Vagina (tissue), 2 donors: ENCODE data around the gene WBP11. TPM values are rescaled to one million over a fixed set of nuclear protein-coding genes. Genes with fewer than 3 reads are reported as not detected.
"Not testable (repeated sequence)": the region's sequence is repeated elsewhere in the genome, so short reads cannot be mapped to it uniquely, and the experiment has no call there.

ENCODE experiments used
- DNase-seq, 2 donors: peaks; one replicate each; pipeline ENCODE4 v3.0.0-alpha.2; 2017; ENCODE audit errors: extremely low spot score in 2 of 2
- H3K27ac ChIP-seq: fragments of 200-600 bp; sonication (generic); one replicate; pipeline ENCODE4 v1.5.1; 2019
- H3K27me3 ChIP-seq: fragments of 200-600 bp; sonication (generic); one replicate; pipeline ENCODE4 v1.5.1; 2019
- H3K36me3 ChIP-seq, 2 donors: fragments of 200-600 bp; sonication (generic); one replicate each; pipeline ENCODE4 v1.5.1; 2017 to 2019
- H3K4me1 ChIP-seq: fragments of 200-600 bp; sonication (generic); one replicate; pipeline ENCODE4 v1.5.1; 2019
- H3K4me3 ChIP-seq, 2 donors: fragments of 200-600 bp; sonication (generic); 1 replicate in 1 of 2; 2 replicates in 1 of 2; pipeline ENCODE4 v1.5.1; 2016 to 2019
- H3K9me3 ChIP-seq: fragments of 200-600 bp; sonication (generic); one replicate; pipeline ENCODE4 v1.5.1; 2019
- POLR2A ChIP-seq, 2 donors: fragments of 450-650 bp; IDR thresholded peaks; one replicate each; pipeline ENCODE4 v1.6.1; 2017; ENCODE audit warnings: antibody characterized with exemption in 2 of 2, mild to moderate bottlenecking in 2 of 2, moderate library complexity in 2 of 2
- POLR2AphosphoS5 ChIP-seq, 2 donors: sonication (generic); formaldehyde crosslinking; IDR thresholded peaks; one replicate each; pipeline ENCODE4 v1.9.0; 2017; ENCODE audit warnings: antibody characterized with exemption in 2 of 2, mild to moderate bottlenecking in 2 of 2, low read depth in 1 of 2; ENCODE audit not compliant: insufficient read depth in 1 of 2
- intact Hi-C: fragments of 100-400 bp; cut with DNase I; formaldehyde crosslinking; loops from one replicate; pipeline ENCODE4 v1.15.1; 2023
- total RNA-seq: library from RNA; depleted of rRNA; stranded (reverse); fragments of >200 nt; gene quantifications from one replicate; pipeline ENCODE4 v1.2.3, GENCODE V29; 2016
- TF ChIP-seq, protein P1 (sequence below), 3 experiments: fragments of 450-650 bp in 2 of 3; fragments of 200-600 bp in 1 of 3; sonication (generic) in 1 of 3; IDR thresholded peaks; one replicate each; pipeline ENCODE4 v1.5.1; 2017 to 2019; ENCODE audit warnings: antibody characterized with exemption in 3 of 3, mild to moderate bottlenecking in 2 of 3, moderate library complexity in 2 of 3

The WBP11 gene
- total RNA-seq, 1 donor from 2014 or later = 12.8 TPM

- intact Hi-C loops = no loop called here
- Histone ChIP-seq H3K27me3 (no peaks in the 10 kb centered on the region), H3K27ac (no peak overlapping the region), H3K4me3 (no peak overlapping the region), H3K36me3 (peaks cover 0 to 7% of the 10 kb centered on the region in 2 donors), H3K9me3 (no peaks in the 10 kb centered on the region), H3K4me1 (no peaks in the 10 kb centered on the region)
- DNase-seq = no peak
- TF ChIP-seq POLR2A (IDR thresholded peaks at IDR 0.05) (no peak), POLR2AphosphoS5 (IDR thresholded peaks at IDR 0.05; ENCODE audit: insufficient read depth in 1 of 2, low read depth in 1 of 2) (no peak)
- TF ChIP-seq, protein P1, sequence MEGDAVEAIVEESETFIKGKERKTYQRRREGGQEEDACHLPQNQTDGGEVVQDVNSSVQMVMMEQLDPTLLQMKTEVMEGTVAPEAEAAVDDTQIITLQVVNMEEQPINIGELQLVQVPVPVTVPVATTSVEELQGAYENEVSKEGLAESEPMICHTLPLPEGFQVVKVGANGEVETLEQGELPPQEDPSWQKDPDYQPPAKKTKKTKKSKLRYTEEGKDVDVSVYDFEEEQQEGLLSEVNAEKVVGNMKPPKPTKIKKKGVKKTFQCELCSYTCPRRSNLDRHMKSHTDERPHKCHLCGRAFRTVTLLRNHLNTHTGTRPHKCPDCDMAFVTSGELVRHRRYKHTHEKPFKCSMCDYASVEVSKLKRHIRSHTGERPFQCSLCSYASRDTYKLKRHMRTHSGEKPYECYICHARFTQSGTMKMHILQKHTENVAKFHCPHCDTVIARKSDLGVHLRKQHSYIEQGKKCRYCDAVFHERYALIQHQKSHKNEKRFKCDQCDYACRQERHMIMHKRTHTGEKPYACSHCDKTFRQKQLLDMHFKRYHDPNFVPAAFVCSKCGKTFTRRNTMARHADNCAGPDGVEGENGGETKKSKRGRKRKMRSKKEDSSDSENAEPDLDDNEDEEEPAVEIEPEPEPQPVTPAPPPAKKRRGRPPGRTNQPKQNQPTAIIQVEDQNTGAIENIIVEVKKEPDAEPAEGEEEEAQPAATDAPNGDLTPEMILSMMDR (IDR thresholded peaks at IDR 0.05) = no peak
Observed at GRCh38 chr12:14743061-14743460, 60.2 kb downstream of the WBP11 start.

GRCh38 chr12:14741942-14742341 lies 61.3 kb downstream of the WBP11 start:
- Histone ChIP-seq H3K9me3 (no peaks in the 10 kb centered on the region), H3K27me3 (no peaks in the 10 kb centered on the region), H3K4me3 (no peak overlapping the region), H3K27ac (no peak overlapping the region), H3K4me1 (no peaks in the 10 kb centered on the region), H3K36me3 (peaks cover 0 to 7% of the 10 kb centered on the region in 2 donors)
- TF ChIP-seq, protein P1 (IDR thresholded peaks at IDR 0.05) = no peak
- TF ChIP-seq POLR2A (IDR thresholded peaks at IDR 0.05) = no peak
- DNase-seq = no peak
- intact Hi-C loops = no loop called here

GRCh38 chr12:14741153-14741552 lies 62.1 kb downstream of the WBP11 start:
- H3K36me3 ChIP-seq = peaks cover 0 to 7% of the 10 kb centered on the region in 2 donors
- intact Hi-C loops = no loop called here
- H3K27me3 ChIP-seq = no peaks in the 10 kb centered on the region
- H3K9me3 ChIP-seq = no peaks in the 10 kb centered on the region
- no peak overlapping the region for H3K4me3 ChIP-seq
- TF ChIP-seq POLR2AphosphoS5 (IDR thresholded peaks at IDR 0.05; ENCODE audit: insufficient read depth in 1 of 2, low read depth in 1 of 2) = no peak
- TF ChIP-seq, protein P1 (IDR thresholded peaks at IDR 0.05) = no peak
- no peak for TF ChIP-seq POLR2A (IDR thresholded peaks at IDR 0.05)
- no peak overlapping the region for H3K27ac ChIP-seq
- no peak for DNase-seq
- H3K4me1 ChIP-seq = no peaks in the 10 kb centered on the region

DNA sequence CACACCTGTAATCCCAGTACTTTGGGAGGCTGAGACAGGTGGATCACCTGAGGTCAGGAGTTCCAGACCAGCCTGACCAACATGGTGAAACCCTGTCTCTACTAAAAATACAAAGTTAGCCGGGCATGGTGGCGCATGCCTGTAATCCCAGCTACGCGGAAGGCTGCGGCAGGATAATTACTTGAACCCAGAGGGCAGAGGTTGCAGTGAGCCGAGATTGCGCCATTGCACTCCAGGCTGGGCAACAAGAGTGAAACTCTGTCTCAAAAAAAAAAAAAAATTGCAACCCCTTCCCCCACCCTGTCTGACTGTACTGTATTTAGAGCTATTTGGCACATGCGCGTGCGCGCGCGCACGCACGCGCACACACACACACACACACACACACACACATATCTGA lies 66.8 kb downstream of the WBP11 start:
- H3K4me3 ChIP-seq, H3K9me3 ChIP-seq, intact Hi-C loops, H3K27ac ChIP-seq, DNase-seq, H3K4me1 ChIP-seq, H3K27me3 ChIP-seq, H3K36me3 ChIP-seq: not testable (repeated sequence)

Other genes with a start within 250 kb of the WBP11 start
- 29.0 TPM for gene PLBD1, start 235.6 kb downstream of the WBP11 start, total RNA-seq
- 0.74 TPM for gene GUCY2C, start 106.9 kb downstream of the WBP11 start, total RNA-seq
- gene C12orf60, start 192 bp upstream of the WBP11 start, total RNA-seq = 0.74 TPM
- not detected for gene SMCO3, start 10.7 kb upstream of the WBP11 start, total RNA-seq
- 0.98 TPM for gene ART4, start 40.0 kb upstream of the WBP11 start, total RNA-seq
- gene MGP, start 82.4 kb upstream of the WBP11 start, total RNA-seq = 1,065 TPM
- 2.2 TPM for gene ERP27, start 135.1 kb upstream of the WBP11 start, total RNA-seq
- gene ARHGDIB, start 158.1 kb upstream of the WBP11 start, total RNA-seq = 153 TPM
- not detected for gene PDE6H, start 169.6 kb upstream of the WBP11 start, total RNA-seq